GM19397 (cell line): ENCODE data around the gene IFT74.
"Not testable (repeated sequence)": the region's sequence is repeated elsewhere in the genome, so short reads cannot be mapped to it uniquely, and the experiment has no call there.

Source experiments
- ATAC-seq: cut with Tn5 transposase; IDR thresholded peaks from one replicate; pipeline ENCODE4 v1.9.1; 2021; ENCODE audit warnings: mild to moderate bottlenecking, moderate library complexity; ENCODE audit not compliant: unreplicated experiment

The IFT74 gene

DNA sequence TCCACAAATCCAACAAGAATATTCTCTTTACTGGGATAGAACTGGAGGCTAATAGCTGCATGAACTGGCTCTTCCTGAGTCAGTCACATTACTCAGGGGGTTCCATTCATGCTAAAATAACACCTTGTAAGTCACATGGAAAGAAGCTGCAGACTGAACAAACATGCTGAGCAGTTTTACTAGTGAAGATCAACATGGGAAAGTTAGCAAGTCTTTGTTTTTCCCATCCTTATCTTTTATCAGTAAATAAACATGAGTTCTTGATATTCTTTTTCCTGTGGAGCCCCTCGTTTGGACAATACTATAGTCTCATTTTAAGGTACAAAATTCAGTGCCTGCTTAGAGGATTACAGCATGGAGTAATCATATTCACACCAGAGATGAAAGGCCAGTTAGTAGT, 109.1 kb downstream of the IFT74 start:
- ATAC-seq, result no peak

DNA sequence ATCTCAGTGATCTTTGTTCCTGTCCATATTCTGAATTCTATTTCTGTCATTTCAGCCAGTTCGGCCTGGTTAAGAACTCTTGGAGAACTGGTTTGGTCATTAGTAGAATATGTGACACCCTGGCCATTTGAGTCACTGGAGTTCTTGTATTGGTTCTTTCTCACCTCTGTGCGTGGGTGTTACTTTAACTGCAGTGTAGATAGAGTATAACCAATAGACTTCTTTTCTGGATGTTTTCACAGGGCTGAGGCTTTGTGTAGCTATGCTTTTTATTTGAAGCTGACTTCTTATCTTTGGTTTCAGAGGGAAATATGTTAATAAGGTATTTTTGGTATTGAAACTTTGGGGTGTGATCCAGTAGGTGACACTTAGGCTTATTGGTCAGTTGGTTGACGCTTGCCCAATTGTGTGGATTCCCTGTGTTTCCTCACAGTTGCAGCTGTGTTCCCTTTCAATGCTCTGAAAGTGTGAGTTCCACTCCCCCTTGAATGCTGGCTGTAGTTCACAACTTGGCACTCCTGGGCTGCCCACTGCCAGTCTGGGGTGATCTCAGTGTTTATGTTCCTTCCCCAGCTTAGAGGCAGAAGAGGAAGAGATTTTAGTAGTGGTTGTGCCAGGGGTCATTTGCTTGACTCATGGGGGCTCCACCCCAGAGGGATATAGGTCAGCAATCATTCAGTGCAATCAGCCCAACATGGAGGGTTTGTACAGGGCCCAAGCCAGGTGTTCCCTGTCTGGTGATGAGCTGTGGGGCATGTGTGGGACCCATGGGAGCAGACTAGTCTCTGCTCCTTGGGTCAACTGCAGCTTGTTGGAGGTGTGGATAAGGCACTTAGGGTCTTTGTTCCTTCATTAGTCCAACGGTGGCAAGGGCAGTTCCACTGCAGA, 117.9 kb downstream of the IFT74 start:
- ATAC-seq, result no peak

DNA sequence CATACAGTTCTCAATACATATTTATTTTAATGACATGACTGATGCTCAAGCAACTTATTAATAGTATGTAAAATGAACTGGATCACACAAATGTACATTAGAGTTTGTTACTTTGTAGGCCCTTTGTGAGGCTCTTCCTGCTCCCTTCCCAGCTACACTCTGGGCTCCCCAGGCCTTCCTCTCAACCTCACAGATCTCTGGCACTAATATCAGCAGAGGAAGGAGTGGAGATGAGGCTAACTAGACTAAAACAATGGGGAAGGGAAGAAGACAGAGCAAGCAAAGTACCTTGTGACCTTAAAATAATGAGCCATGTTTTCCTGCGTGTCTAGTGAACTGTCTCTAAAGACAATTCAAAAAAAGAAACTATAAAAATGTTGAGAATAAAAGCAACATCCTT, 122.5 kb downstream of the IFT74 start:
- ATAC-seq, result no peak

DNA sequence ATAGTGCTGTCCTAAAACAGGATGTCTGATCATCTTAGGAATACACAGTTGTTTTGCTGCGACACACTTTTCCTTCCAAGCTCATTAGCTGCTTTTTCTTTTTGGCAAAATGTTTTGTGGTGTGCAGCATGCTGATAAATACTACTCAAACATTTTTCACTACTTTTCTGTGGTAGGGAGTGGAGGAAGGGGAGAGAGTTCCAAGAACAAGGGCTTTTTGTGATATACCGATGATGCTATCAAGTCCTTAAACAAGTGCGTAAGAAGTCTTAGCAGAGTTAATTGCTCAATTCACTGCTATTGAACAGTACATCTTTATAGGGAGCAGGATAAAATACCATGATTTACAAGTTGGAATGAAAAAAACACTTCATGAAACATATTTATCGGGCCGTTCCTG, 129.2 kb downstream of the IFT74 start:
- no peak for ATAC-seq

DNA sequence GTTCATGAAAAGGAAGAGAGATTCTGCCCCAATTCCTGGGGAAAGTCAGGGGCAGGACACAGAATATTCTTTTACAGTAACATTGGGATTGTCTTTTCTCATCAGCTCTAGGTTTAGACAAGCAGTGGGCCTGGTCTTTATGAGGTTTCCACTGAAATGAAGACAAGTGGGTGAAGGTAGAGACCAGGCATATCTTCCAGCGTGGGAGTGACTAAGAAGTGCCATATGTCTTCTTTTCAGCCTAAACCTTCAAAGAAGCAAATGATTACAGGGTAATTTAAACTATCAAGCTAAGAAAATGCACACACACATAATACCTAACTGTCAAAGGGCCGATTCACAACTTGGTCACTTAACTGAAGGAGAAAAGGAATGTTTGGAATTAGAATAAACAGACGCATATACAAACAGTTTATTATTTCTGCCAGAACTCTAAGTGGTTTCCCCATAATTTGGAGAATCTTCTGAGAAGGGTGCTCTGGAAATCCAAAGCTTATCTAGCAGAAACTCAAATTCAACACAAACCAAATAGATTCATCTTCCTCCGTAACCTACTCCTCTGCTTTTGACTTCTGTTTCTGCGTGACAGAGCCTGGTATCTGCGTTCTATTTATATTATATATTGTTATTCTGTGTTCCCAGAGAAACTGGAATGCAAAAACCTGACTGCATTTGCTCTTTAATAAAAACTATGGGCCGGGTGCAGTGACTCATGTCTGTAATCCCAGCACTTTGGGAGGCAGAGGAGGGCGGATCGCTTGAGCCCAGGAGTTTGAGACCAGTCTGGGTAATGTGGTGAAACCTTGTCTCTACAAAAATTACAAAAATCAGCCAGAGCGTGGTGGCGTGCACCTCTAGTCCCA, 130.8 kb downstream of the IFT74 start:
- no peak for ATAC-seq

DNA sequence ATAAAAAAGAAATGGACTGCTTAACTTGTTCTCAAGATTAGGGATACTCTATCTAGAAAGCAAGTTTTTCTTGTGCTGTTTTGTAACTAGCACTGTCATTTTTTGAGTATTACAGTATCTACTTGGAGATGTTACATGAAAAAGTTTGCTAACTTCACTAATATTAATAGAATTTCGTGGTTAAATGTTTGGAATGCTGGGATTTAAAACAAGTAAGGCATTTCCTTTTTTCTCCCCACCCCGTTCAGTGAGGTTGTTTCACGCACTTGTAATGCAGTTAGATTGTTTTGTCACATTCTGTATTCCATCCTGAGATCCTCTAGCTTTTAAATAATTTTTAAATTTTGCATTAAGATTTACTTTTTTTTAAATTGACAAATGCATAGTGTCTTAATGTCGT, 132.8 kb downstream of the IFT74 start:
- ATAC-seq, result no peak

DNA sequence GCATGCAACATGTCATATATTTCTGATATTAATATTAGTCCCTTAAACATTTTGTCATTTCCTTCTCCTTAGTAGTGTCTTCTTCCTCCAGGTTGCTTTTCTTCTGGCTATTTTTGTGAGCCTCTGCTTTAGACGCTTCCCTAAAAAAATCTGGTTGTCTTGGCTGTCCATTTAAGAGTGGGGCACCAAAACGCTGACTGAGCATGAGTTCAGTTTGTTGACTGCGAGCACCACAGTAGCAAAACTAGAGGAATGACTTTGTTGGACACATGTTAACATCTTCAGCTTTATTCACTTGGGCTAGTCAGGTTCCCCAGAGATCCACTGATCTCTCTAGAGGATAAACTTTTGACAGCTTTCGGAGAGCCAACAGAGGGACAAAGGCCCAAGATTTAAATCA, 133.5 kb downstream of the IFT74 start:
- ATAC-seq, result no peak

DNA sequence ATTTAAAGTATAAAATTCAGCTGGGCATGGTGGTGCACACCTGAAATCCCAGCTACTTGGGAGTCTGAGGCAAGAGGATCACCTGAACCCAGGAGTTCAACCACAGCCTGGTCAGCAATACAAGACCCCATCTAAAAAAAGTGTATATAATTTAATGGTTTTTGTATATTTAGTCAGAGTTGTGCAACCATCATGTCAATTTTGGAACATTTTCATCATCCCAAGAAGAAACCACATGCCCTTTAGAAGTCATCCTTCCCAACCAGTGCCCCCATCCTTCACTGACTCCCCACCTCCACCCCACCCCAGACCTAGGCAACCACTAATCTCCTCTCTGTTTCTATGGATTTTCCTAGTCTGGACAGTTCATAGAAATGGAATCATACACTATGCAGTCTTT, 134.0 kb downstream of the IFT74 start:
- ATAC-seq, result no peak

DNA sequence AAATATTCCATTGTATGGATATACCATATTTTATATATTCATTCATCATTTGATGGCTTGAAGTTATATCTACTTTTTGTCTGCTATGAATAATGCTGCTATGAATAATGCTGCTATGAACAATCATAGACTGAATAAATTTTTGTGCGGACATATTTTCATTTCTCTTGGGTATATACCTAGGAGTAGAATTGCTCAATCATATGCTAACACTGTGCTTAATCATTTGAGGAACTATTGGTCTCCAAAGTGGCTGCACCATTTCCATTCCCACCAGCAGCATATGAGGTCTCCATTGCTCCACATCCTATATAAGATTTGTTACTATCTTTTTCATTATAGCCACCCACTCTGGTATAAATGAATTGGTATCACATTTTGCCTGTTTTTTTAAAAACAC, 134.5 kb downstream of the IFT74 start:
- no peak for ATAC-seq

DNA sequence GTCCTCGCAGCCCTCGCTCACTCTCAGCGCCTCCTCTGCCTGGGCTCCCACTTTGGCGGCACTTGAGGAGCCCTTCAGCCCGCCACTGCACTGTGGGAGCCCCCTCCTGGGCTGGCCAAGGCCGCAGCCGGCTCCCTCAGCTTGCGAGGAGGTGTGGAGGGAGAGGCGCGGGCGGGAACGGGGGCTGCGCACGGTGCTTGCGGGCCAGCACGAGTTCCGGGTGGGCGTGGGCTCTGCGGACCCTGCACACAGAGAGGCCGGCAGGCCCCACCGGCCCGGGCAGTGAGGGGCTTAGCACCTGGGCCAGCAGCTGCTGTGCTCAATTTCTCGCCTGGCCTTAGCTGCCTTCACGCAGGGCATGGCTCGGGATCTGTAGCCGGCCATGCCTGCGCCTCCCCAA, 136.3 kb downstream of the IFT74 start:
- ATAC-seq, result not testable (repeated sequence)

DNA sequence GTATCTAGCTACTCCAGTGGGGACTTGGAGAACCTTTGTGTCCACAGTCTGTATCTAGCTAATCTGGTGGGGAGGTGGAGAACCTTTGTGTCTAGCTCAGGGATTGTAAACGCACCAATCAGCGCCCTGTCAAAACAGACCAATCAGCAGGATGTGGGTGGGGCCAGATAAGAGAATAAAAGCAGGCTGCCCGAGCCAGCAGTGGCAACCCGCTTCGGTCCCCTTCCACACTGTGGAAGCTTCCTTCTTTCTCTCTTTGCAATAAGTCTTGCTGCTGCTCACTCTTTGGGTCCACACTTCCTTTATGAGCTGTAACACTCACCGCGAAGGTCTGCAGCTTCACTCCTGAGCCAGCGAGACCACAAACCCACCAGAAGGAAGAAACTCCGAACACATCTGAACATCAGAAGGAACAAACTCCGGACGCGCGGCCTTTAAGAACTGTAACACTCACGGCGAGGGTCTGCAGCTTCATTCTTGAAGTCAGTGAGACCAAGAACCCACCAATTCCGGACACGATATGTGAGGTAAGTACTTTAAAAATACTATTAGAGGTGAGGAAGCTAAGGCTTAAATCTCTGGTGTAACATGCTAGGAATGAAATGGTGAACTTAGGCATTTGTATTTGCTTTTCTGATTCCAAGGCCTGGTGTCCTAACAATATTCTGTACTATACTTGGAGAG, 137.3 kb downstream of the IFT74 start:
- not testable (repeated sequence) for ATAC-seq

DNA sequence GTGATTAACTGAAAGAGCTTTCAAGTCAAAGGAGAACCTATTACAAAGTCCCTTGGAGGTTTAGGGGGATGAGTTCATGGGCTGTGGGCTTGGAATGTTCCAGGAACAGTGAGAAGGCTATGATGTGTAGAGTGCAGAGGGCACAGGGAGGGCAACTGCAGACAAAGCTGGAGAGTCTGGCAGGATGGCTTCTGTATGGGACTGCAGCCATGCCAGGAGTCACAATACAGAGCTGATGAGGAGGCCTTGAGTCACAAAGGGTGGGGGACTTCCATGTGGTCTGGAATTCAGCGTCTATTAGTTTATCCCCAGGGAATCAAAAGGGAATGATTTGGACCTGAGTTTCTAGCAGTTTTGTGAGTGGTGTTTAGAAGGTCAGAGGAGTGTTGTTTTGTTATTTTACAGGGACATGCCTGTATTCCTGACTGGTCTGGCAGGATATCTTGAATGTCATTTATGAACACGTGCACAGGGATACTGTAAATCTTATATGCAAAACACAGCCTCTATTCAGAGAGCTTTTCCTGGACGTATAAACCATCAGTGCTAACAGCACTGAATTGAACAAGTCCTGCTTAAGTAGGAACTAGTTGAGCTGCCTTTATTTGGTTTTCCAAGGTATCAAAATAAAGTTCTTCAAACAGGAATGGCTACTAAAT, 138.6 kb downstream of the IFT74 start:
- no peak for ATAC-seq

DNA sequence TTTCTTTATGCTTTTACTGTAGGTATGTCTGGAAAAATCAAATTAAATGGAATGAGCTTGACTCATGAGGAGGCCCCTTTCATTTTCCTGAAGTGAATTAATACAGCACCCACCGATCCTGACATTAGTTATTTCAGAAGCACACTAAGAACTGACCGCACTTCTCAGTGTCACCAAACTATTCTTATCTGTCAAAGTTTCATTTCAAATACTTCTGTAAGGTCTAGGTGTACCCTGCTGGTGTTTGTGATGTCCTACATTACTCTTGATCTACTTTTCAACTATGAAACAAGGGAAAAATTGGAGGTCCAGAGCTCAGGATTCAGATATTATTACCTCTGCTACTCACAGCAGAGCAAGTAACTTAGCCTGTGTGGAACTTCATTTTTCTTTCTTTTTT, 151.0 kb downstream of the IFT74 start:
- no peak for ATAC-seq

DNA sequence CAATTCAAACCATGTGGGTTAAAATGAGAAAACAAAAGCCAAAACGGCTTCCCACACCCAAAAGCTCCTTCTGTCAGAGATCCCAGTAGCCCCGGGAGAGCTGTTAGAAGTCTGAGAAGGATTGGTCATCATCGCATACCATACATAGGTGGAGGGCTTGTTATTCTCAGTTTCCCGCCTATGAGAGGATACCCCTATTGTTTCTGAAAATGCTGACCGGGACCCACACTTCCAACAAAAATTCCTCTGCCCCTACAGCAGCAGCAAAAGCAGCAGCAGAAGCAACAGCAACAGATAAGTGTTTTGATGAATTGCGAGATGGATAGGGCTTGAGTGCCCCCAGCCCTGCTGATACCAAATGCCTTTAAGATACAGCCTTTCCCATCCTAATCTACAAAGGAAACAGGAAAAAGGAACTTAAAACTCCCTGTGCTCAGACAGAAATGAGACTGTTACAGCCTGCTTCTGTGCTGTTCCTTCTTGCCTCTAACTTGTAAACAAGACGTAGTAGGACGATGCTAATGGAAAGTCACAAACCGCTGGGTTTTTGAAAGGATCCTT, 152.8 kb downstream of the IFT74 start, which contains the start of gene TEK:
TEK (plus strand) TSS at position 245 of the 561 bp plus-strand sequence. CDS start 366 bp downstream, outside the sequence.
- no peak for ATAC-seq

DNA sequence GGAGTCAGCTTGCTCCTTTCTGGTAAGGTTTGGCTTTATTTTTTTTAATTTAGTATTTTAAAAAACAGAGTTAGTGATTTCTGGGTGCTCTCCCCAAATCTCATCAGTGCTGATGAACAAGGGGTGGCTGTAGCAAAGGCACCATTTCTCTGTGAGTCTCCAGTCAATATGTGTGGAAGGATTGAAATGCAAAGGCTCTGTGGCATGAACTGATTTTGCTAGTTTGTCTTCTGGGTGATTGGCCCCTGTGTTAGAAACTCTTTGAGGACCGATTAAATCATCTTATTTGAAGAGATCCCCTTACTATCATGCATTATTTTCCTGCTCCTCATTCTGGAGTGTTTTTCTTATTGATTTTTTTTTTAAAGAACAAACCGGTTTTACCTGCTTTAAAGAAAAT, 153.4 kb downstream of the IFT74 start:
- no peak for ATAC-seq

DNA sequence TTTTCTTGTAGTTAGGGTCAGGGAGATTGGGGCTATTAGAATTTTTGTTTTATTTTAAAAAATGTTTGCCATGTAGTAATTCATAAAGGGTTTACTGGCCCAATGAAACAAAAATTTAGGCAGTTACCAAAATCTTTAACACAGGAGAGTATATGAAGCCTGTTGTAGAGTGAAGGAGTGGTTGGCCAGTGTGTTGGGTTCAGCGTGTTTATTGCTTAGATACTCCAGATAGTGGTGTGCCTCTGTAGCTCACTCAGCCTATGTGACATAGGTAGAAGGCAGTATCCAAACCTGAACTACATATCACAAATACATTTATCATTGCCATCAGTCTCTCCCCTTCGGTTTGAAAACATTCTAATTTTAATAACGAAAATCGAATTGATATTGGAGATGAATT, 154.0 kb downstream of the IFT74 start:
- no peak for ATAC-seq

DNA sequence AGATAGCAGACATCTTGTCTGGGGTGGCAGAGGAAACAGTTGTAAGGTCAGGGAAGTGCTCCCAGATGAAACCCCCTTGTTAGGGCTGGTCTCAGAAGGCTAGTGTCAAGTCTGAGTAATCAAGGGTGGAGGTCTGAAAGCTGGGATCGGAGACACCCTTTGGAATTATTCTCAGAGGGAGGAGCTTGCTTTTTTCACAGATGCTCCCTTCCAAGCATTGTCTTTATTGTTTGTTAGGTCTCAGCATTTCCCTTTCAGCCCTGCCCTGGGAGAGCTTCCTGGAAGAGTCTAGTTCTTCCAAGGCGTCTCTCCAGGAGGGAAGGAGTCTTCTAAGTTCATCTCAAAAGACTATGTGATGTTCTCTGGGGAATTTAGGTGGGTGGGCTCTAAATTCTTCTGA, 156.0 kb downstream of the IFT74 start:
- no peak for ATAC-seq
